LoVo (cell line): ENCODE results near the gene TRHDE.

Experiments used
- DNase-seq: peaks from one replicate; pipeline ENCODE4 v3.0.0-alpha.2; 2016; ENCODE audit warnings: low spot score

Gene TRHDE

GRCh38 chr12:72442217-72442616 is 170.0 kb downstream of the TRHDE start:
- no peak for DNase-seq

GRCh38 chr12:72444125-72444524 is 172.0 kb downstream of the TRHDE start:
- DNase-seq = no peak

GRCh38 chr12:72444566-72444965 is 172.4 kb downstream of the TRHDE start:
- DNase-seq = no peak

GRCh38 chr12:72448089-72448488 is 175.9 kb downstream of the TRHDE start:
- DNase-seq = no peak

DNA sequence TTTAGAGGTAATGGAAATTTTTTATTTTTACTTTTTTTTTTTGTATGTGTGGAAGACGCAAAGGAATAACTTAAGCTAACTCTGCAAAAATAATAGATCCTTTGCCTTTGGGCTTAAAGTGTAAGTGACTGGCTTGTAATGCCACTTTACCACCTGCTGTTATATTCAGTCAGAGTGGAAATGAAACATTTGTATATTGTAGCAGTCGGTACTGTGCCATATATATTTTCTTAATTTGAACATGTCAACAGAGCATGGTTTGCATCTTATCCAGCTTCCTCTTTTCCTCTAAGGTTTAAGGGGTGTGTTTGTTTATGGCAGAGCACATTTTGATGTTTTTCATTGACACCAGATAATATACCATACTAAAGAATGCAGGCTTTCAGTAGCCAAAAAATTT is 176.6 kb downstream of the TRHDE start:
- DNase-seq = no peak

DNA sequence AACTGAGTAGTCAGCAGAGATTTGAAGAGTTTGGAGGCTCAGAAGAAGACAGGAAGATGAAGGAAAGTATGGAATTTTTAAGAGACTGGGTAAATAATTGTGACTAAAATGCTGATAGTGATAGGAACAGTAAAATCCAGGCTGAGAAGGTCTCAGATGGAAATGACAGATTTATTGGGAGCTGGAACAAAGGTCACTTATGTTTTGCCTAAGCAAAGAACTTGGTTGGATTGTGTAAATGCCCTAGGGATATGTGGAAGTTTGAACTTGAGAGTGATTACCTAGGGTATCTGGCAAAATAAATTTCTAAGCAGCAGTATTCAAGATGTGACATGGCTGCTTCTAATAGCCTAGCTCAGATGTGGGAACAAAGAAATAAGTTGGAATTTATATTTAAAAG is 180.9 kb downstream of the TRHDE start:
- DNase-seq = no peak

GRCh38 chr12:72453550-72453949 is 181.4 kb downstream of the TRHDE start:
- DNase-seq = no peak

DNA sequence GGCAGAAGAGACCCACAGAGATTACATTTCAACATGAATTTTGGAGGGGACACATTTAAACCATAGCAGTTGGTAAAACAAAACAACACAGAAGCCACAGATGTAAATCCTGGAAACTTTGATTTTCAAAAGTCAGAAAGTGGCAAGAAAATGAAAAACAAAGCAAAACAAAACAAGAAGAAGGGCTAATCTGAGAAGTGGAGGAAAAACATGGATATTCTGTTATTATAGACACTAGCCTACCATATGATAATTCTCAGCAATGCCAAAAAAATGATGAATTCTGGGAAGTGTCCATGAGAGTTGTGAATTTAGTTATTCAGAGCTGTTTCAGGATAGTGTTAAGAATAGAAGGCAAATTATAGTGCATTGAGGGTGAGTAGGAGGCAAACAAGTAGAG is 192.3 kb downstream of the TRHDE start:
- DNase-seq = no peak

- DNase-seq = no peak
Observed at GRCh38 chr12:72465155-72465554, 193.0 kb downstream of the TRHDE start.

GRCh38 chr12:72465940-72466630 is 193.9 kb downstream of the TRHDE start:
- DNase-seq = no peak

DNA sequence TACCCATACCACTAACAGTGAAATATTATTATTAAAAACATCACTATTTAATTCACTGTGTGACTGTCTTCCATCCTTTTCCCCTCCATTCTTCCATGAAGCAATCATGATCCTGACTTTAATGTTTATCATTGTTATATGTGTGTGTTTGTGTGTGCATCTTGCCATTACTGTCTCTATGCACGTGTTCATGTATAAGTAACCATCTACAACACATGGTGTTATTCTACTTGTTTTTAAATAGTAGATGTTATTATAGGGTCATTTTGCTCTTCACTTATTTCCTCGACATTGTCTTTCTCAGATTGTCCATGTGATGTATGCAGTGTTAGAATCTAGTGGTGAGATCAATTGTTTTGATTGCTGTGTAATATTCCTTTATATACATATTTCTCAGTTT is 195.8 kb downstream of the TRHDE start:
- no peak for DNase-seq

DNA sequence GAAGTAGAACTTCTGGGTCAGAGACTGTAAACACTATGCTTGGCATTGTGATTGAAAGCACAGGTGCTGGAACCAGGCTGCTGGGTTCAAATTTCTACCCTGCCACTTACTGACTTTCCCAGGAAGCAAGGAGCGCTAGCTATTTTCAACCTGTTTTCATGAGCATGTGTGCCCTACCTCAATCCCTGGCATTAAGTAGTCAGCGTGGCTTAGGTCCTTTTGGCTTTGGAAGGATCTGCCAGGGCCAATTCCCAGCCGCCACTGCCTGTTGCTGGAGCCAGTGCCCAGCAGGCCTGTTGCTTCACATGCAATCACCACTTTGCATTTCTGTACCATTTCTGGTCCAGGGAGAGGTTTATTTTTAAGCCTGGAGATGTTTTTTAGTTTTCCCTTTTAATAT is 196.3 kb downstream of the TRHDE start:
- DNase-seq = no peak

GRCh38 chr12:72471806-72472205 is 199.6 kb downstream of the TRHDE start:
- DNase-seq = no peak

GRCh38 chr12:72472350-72472749 is 200.2 kb downstream of the TRHDE start:
- no peak for DNase-seq

DNA sequence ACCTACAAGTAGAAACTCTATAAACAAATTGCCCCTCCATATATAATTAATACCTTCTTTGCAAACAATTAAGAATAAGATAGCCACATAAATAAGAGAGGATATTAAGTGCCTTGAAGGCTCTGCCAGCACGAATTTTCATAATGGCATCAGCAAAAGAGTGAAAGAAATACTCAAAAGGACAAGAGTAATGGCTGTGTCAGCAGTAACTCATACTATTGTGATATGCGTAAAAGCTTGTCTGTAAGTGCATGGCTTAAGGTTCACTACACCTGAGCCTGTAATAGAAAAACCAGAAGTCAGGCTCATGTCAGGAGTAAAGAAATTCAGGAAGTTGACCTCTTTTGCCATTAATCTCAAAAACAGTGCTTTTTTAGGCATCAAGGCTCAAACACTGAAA is 204.1 kb downstream of the TRHDE start:
- no peak for DNase-seq

DNA sequence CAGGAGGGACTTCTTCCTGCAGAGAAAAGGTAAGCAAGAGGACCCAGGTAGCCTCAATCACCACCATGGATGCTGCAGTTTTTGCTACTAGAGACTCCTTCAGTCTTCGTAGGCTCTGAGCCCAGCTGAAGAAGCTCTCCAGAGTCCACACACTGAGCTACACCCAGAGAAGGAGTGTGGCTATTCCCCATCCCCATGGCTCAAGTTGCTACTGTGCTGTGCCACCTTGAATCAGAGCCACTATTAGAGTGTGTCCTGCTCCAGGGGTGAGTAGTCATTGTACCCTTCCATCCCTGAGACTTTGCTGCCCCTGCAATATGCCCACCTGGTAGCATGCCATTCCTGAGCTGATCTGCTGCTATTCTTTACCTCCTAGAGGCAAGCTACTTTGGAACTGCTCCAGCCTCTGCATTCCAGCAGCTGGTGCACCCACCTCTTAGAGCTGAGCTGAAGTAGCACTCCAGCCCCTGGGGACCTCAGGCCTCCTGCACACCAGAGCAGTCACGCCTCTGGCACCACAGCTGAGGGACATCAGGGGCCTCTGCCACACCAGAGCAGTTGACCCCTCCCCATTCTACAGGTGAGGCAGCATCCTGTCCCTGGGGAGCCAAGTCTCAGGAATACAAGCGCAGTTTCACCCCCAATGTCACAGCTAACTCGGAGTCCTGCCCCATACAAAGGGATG is 213.0 kb downstream of the TRHDE start:
- no peak for DNase-seq

DNA sequence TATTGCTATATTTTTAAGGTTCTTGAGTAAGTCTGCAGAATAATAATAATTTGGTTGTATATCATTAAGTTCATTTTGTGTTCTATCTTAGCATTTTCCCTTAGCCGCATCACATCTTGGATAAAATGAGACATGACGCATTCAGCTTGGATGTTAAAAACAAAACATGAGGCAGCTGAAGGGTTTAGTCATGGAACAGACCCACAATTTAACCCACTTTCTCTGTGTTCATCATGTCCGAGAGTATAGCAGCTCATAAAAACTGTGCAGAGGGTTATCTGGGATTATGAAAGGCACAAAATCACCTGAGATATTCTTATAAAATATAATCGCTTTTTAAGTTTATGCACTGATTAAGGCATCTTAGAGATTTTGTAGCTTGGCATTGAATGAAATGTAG is 219.3 kb downstream of the TRHDE start:
- no peak for DNase-seq

DNA sequence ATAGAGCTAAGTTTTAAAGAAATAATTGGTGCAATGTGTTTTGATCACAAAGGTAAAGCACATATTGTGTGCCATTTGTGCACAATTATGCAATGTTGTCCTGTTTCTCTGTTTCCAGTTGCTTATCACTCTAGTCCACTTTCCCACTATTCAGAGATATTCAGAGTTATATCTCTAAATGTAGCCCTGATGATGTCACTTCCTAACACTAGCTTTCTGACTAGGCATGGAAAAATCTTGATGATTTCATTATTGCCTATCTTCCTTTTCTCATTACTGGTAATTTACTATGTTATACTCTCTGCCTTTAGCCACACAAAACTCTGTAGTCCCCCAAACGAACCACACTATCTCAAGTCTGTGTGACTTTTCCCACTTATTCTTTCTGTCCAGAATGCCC is 221.2 kb downstream of the TRHDE start:
- no peak for DNase-seq

DNA sequence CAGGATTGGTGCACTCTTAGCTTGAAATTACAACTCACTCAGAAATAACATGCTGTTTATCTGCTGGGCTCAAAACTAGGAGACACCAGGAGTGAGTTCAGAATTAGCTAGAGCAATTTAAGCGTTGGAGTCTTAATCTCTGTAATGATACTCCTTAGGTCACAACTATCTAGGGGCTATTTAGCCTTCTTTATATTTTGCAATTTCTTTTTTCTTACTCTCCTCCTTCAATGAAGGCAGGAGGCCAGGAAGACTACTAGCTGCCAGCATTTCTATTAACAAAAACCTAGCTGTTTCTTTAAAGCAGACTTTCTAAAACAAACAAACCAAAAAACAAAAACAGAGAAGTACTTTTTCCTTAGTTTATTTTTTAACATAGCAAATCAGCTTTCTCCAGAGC is 226.2 kb downstream of the TRHDE start:
- DNase-seq = no peak

DNA sequence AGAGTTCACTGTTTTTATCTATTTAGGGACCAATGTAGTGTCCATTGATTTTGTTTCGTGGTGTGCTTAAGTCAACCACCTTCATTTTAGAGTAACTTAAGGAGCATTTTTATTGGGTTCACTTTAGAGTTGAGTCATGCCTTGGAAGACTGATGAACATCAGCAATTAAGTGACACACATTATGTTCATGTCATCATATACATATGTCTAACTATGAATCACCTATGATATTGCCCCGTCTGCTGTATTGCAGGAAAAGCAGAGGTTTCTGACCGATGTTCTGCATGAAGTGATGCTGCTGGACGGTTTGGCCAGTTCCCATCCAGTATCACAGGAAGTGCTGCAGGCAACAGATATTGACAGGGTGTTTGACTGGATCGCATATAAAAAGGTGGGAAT is 227.1 kb downstream of the TRHDE start:
- no peak for DNase-seq

DNA sequence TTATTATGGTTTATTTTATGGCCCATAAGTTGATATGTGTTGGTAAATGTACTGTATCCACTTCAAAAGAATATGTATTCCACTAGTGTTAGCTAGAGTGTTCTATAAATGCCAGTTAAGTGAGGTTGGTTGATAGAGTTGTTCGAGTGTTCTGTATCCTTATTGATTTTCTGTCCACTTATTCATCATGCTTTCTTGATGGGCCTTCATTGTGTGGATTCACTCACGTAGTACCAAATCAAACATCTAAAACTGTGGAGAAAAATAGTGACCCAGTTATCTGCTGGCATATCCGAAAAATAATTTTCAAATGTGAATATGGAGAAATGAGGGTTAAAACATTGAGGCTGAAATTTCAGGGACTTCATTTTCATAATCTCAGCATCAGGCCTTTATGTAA is 230.4 kb downstream of the TRHDE start:
- no peak for DNase-seq

DNA sequence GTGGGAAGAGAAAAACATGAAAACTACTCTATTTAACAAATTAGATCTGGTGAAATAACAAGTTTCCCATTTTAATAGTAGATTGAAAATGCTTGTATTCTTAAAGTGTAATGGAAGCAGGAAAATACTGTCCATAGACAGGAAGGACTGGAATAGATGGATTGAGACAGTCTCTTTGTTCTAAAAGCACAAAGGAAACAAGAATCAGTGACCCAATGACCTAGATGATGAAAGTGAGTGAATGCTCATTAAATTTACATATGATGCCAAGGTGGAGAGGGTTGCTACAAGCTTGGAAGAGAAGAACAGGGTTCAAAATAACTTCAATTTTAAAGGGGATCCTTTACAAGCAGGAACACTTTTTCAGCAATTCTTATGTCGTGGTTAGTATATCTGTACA is 233.1 kb downstream of the TRHDE start:
- DNase-seq = no peak

DNA sequence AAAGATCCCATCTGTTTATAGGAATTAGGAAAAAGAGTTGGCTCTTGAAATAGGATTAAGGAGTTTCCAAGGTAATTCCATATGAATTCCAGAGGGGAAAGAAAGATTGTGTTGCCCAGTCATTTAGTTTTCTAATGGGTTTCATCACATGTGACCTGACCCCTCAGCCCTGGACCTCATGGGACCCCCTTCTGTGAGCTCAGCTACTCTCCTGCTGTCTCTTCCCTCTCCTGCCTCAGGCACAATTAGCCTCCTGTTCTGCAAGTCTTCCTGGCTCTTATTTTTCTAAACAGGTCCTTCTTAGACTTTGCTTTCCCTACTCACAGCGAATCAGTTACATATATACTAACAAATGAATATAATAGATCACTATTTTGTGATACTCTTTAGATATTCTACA is 237.7 kb downstream of the TRHDE start:
- no peak for DNase-seq

DNA sequence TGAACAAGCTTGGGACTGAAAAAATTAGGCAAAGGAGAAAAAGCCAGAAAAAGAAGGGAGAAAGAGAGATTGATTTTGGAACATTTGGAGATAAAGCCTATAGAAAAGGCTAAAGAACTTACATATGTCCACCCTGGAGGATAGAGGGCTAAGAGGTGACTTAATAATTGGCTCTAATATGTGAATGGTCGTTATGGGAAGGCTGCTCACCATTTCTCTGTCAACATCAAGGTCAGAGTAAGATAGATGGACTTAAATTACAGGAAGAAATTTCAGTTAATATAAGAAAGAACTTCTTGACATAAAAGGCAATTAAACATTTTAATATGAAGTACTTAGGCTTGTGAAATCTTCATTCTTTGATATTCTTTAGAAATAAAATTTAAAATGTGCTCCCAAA is 238.6 kb downstream of the TRHDE start:
- DNase-seq = no peak
